Umbilical cord (tissue), 2 donors: ENCODE measurements around the gene TNIK. TPM values are rescaled to one million over a fixed set of nuclear protein-coding genes. Genes with fewer than 3 reads are reported as not detected.

Experiments
- DNase-seq: peaks from one replicate; pipeline ENCODE4 v3.0.0-alpha.2; 2015; ENCODE audit warnings: low spot score
- total RNA-seq: library from RNA; depleted of rRNA; stranded (reverse); fragments of >200 nt; gene quantifications from one replicate; pipeline ENCODE4 v1.2.3, GENCODE V29; 2014; ENCODE audit warnings: low replicate concordance; ENCODE audit not compliant: insufficient read depth

Gene TNIK
- total RNA-seq, 1 donor from 2014 or later = 11.6 TPM

GRCh38 chr3:171229173-171229572, 231.0 kb downstream of the TNIK start:
- DNase-seq = no peak

GRCh38 chr3:171228240-171228639, 232.0 kb downstream of the TNIK start:
- DNase-seq = no peak

GRCh38 chr3:171227828-171228227, 232.4 kb downstream of the TNIK start:
- DNase-seq = no peak

GRCh38 chr3:171227359-171227758, 232.8 kb downstream of the TNIK start:
- DNase-seq = no peak

- no peak for DNase-seq
These were observed 233.4 kb downstream of the TNIK start for GRCh38 chr3:171226794-171227193.

- DNase-seq = no peak
These were observed 234.5 kb downstream of the TNIK start for GRCh38 chr3:171225708-171226107.

GRCh38 chr3:171225165-171225564, 235.0 kb downstream of the TNIK start:
- no peak for DNase-seq

- no peak for DNase-seq
These were observed 236.8 kb downstream of the TNIK start for GRCh38 chr3:171223396-171223795.

GRCh38 chr3:171222995-171223394, 237.2 kb downstream of the TNIK start:
- no peak for DNase-seq

GRCh38 chr3:171221597-171221996, 238.6 kb downstream of the TNIK start:
- DNase-seq = no peak

- DNase-seq = no peak
These were observed 239.1 kb downstream of the TNIK start for GRCh38 chr3:171221104-171221503.

GRCh38 chr3:171219258-171219657, 240.9 kb downstream of the TNIK start:
- no peak for DNase-seq

- no peak for DNase-seq
These were observed 242.1 kb downstream of the TNIK start for GRCh38 chr3:171218069-171218468.

GRCh38 chr3:171213907-171214306, 246.3 kb downstream of the TNIK start:
- DNase-seq = no peak

GRCh38 chr3:171213178-171213577, 247.0 kb downstream of the TNIK start:
- no peak for DNase-seq

GRCh38 chr3:171212648-171213047, 247.6 kb downstream of the TNIK start:
- no peak for DNase-seq

GRCh38 chr3:171206283-171206682, 253.9 kb downstream of the TNIK start:
- DNase-seq = no peak

GRCh38 chr3:171204942-171205341, 255.3 kb downstream of the TNIK start:
- no peak for DNase-seq

GRCh38 chr3:171201825-171202224, 258.4 kb downstream of the TNIK start:
- no peak for DNase-seq

- no peak for DNase-seq
These were observed 259.5 kb downstream of the TNIK start for GRCh38 chr3:171200750-171201088.

GRCh38 chr3:171200052-171200749, 260.0 kb downstream of the TNIK start:
- no peak for DNase-seq

- no peak for DNase-seq
These were observed 260.8 kb downstream of the TNIK start for GRCh38 chr3:171199473-171199829.

- DNase-seq = no peak
These were observed 261.3 kb downstream of the TNIK start for GRCh38 chr3:171198781-171199472.

- no peak for DNase-seq
These were observed 264.5 kb downstream of the TNIK start for GRCh38 chr3:171195686-171196085.
